GM12874 (cell line): Measurements from ENCODE around the gene M1AP.

Experiments used
- CTCF ChIP-seq: IDR thresholded peaks from 2 replicates; pipeline ENCODE4 v1.5.1; 2011; ENCODE audit warnings: low read depth, mild to moderate bottlenecking, control low read depth, low read length, moderate library complexity; ENCODE audit not compliant: insufficient read depth

The M1AP gene

GRCh38 chr2:74571058-74571457 lies 77.1 kb downstream of the M1AP start:
- TF ChIP-seq CTCF = no peak

GRCh38 chr2:74569686-74570085 lies 78.4 kb downstream of the M1AP start:
- TF ChIP-seq CTCF = no peak

- TF ChIP-seq CTCF = no peak
Measured at GRCh38 chr2:74567881-74568280, 80.2 kb downstream of the M1AP start.

- TF ChIP-seq CTCF = no peak
Measured at GRCh38 chr2:74566754-74567085, 81.4 kb downstream of the M1AP start.

GRCh38 chr2:74566076-74566753 lies 81.9 kb downstream of the M1AP start:
- TF ChIP-seq CTCF = no peak

GRCh38 chr2:74564222-74564621 lies 83.9 kb downstream of the M1AP start:
- no peak for TF ChIP-seq CTCF

GRCh38 chr2:74562126-74562775 lies 85.9 kb downstream of the M1AP start:
- TF ChIP-seq CTCF = no peak
